8988T (cell line): Measurements from ENCODE around the gene ASCC2.

Experiments
- DNase-seq: peaks from one replicate; pipeline ENCODE4 v3.0.0; 2011

The ASCC2 gene

DNA sequence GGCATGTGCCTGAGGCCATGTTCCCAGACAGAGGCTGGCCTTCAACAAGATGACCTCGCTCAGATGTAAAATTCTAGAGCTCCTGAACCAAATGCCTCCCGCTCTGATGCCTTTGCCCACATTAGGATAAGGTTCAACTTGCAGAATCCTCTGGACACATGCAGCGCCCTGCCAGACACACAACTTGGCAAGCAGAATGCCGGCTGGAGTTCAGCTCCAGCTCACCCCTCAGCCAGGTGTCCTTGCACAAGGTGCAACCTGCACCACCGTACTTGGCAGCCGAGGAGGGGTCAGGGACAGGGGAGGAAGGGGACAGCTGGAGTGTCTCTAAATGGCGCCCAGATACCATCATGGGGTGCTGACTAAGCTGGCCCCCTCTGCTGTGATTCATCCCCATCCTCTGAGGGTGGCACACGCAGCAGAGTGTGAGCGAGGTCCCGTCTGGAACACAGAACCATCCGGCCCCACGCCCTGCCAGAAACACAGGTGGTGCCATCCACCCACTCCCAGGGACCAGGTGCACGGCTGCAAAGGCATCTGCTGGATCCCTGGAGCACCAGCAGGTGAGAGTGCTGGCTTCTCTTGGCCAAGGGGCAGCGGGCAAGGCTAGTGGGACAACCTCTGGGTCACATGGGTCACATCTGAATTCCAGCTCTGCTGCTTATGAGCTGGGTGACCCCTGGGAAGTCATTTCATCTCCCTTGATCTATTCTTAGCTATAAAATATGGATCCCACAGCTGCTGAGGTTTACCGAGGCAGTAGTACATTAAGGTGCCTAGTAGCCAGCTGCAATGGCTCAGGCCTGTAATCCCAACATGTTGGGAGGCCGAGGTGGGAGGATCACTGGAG, 84.0 kb downstream of the ASCC2 start:
- DNase-seq: no peak

DNA sequence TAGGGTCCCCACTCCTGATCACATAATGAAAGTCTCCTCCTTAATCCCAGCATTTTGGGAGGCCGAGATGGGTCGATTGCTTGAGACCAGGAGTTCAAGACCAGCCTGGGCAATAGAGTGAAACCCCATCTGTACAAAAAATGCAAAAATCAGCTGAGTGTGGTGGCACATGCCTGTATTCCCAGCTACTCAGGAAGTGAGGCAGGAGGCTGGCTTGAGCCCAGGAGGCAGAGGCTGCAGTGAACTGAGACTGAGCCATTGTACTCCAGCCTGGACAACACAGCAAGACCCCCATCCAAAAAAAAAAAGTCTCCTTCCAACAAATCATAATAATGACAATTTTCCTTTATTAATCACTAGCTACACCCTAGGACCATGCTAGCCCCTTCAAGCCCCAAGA, 86.4 kb downstream of the ASCC2 start:
- no peak for DNase-seq

GRCh38 chr22:29750559-29751538, 87.2 kb downstream of the ASCC2 start:
- DNase-seq: no peak

- DNase-seq: no peak
Observed at GRCh38 chr22:29750029-29750428, 88.0 kb downstream of the ASCC2 start.

DNA sequence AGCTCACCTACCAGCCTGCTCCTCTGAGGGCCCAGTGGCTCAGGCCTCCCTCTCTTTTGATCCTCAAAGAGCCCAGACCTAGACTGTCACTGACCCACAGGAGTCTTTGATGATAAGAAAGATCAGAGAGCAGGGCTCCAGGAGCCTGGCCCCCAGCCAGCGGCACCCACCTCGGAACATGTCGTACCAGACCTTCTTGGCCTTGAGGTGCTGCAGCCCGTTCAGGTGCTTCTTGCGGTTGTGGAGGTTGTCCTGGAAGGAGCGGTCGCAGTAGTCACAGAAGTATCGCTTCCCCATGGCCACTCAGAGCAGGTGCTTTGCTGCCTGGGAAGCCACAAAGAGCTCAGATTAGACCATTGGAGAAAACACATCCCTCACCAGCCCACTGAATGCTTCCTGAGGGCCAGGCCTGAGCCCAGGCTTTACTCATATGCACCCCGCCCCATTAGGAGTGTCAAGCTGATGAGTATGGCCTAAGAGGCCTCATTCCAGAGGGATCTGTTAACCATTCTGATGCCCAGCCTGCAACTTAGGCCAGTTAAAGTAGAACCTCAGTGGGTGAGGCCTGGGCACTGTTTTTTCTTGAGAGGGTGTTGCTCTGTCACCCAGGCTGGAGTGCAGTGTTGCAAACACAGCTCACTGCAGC, 89.7 kb downstream of the ASCC2 start:
- no peak for DNase-seq

DNA sequence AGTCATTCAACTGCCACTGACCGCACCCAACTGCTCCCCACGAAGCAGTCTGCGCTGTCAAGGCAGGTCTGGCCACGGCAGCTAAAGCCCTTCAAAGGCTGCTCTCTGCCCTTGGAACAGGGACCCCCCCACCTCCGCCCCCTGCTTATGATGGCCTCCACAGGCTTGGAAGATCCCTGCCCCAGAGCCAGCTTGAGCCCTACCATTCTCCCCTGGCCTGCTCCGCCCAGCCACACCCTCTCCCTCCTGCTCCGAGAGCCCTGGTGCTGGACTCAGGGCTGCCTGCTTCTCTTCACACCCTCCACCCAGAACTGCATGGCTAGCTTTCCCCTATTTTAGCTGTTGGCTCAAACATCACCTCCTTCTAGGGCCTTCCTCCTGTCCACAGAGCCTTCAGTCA, 90.2 kb downstream of the ASCC2 start:
- DNase-seq: no peak

DNA sequence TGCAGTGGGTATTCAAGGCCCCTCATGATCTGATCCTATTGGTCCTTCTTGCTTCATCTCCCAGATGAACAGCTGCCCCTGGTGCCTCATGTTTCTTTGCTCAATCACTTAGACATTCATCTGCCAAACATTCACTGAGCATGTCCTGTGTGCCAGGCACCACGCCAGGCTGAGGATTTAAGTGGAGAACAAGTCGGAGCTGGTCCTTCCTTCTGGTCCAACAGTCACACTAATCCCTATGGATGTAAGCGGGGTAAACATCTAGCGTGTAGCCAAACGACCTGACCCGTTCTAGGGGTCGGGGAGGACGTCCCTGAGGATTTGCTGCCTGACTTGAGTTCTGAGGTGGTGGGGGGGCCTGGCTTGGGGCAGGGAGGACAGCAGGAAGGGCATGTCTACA, 93.2 kb downstream of the ASCC2 start:
- no peak for DNase-seq

GRCh38 chr22:29742326-29742725, 95.7 kb downstream of the ASCC2 start:
- no peak for DNase-seq

GRCh38 chr22:29741926-29742325, 96.1 kb downstream of the ASCC2 start:
- no peak for DNase-seq

DNA sequence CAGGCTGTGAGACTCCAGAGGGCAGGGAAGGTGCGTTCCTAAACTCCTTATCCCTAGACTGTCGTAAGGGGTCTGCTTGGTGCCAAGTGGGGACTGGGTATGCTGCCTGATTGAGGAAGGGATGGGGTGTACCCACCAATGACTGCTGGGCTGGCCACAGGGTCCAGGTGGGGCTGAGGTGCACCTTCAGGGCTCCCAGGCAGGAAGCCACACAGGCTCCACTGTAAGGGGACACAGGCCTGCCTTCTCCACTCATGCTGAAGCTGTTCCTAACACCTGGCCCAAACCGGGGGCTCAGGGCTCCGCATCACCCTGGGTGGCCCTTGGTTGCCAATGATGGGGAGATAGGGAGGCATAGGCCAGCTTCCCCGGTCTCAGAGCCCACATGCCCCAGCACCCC, 97.9 kb downstream of the ASCC2 start:
- no peak for DNase-seq

GRCh38 chr22:29739346-29739875, 98.7 kb downstream of the ASCC2 start:
- DNase-seq: no peak
